Measurements from ENCODE around the gene KLHL29.

GRCh38 chr2:23621616-23622015, 236.6 kb downstream of the KLHL29 start:
- TF ChIP-seq, protein P1, sequence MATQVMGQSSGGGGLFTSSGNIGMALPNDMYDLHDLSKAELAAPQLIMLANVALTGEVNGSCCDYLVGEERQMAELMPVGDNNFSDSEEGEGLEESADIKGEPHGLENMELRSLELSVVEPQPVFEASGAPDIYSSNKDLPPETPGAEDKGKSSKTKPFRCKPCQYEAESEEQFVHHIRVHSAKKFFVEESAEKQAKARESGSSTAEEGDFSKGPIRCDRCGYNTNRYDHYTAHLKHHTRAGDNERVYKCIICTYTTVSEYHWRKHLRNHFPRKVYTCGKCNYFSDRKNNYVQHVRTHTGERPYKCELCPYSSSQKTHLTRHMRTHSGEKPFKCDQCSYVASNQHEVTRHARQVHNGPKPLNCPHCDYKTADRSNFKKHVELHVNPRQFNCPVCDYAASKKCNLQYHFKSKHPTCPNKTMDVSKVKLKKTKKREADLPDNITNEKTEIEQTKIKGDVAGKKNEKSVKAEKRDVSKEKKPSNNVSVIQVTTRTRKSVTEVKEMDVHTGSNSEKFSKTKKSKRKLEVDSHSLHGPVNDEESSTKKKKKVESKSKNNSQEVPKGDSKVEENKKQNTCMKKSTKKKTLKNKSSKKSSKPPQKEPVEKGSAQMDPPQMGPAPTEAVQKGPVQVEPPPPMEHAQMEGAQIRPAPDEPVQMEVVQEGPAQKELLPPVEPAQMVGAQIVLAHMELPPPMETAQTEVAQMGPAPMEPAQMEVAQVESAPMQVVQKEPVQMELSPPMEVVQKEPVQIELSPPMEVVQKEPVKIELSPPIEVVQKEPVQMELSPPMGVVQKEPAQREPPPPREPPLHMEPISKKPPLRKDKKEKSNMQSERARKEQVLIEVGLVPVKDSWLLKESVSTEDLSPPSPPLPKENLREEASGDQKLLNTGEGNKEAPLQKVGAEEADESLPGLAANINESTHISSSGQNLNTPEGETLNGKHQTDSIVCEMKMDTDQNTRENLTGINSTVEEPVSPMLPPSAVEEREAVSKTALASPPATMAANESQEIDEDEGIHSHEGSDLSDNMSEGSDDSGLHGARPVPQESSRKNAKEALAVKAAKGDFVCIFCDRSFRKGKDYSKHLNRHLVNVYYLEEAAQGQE (IDR thresholded peaks at IDR 0.05; ENCODE audit: low read depth), result no peak
- no peak for TF ChIP-seq POLR2AphosphoS5 (IDR thresholded peaks at IDR 0.05; ENCODE audit: low read depth, low read length)
- TF ChIP-seq, protein P2, sequence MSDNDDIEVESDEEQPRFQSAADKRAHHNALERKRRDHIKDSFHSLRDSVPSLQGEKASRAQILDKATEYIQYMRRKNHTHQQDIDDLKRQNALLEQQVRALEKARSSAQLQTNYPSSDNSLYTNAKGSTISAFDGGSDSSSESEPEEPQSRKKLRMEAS (IDR thresholded peaks at IDR 0.05), result no peak
- no peak for TF ChIP-seq CTCF (IDR thresholded peaks at IDR 0.05 in 2 of 3, conservative IDR thresholded peaks at IDR 0.05 in 1 of 3; ENCODE audit: borderline replicate concordance in 1 of 3, insufficient read depth in 1 of 3, low read depth in 2 of 3, low read length in 2 of 3)
- no peak for TF ChIP-seq SIN3A (IDR thresholded peaks at IDR 0.05; ENCODE audit: low read depth)
- TF ChIP-seq EGR1 (IDR thresholded peaks at IDR 0.05; ENCODE audit: low read depth), result no peak
- TF ChIP-seq ZNF274 (IDR thresholded peaks at IDR 0.05; ENCODE audit: low read depth, low read length), result no peak
- no peak for TF ChIP-seq CEBPB (IDR thresholded peaks at IDR 0.05; ENCODE audit: low read depth)
- TF ChIP-seq JUND (IDR thresholded peaks at IDR 0.05), result no peak
- TF ChIP-seq CBX3 (IDR thresholded peaks at IDR 0.05; ENCODE audit: low read depth), result no peak
